Chondrocyte (in vitro differentiated cells): Measurements from ENCODE around the gene CALN1. TPM values are rescaled to one million over a fixed set of nuclear protein-coding genes. Genes with fewer than 3 reads are reported as not detected.

Experiments
- DNase-seq: peaks from one replicate; pipeline ENCODE4 v3.0.0; 2021; ENCODE audit warnings: mixed read lengths, low spot score
- H3K27ac Mint-ChIP-seq: one replicate; pipeline ENCODE4 v1.8.0; 2021; ENCODE audit warnings: mild to moderate bottlenecking, moderate library complexity, mixed read lengths; ENCODE audit not compliant: unreplicated experiment
- H3K27me3 Mint-ChIP-seq: 2 replicates; pipeline ENCODE4 v1.8.0; 2021; ENCODE audit warnings: low read depth, mixed read lengths
- H3K36me3 Mint-ChIP-seq: 2 replicates; pipeline ENCODE4 v1.8.0; 2021; ENCODE audit warnings: low read depth, mixed read lengths
- H3K4me1 Mint-ChIP-seq: 2 replicates; pipeline ENCODE4 v1.8.0; 2021; ENCODE audit warnings: low read depth, mild to moderate bottlenecking, mixed read lengths
- H3K4me3 Mint-ChIP-seq: one replicate; pipeline ENCODE4 v1.8.0; 2021; ENCODE audit warnings: mild to moderate bottlenecking, moderate library complexity, mixed read lengths; ENCODE audit not compliant: unreplicated experiment
- H3K9me3 Mint-ChIP-seq: 2 replicates; pipeline ENCODE4 v1.8.0; 2021; ENCODE audit warnings: low read depth, mixed read lengths
- total RNA-seq: library from RNA; stranded (reverse); gene quantifications from 3 replicates; pipeline ENCODE4 v1.2.1, GENCODE V29; 2021
- TF ChIP-seq, protein P1 (sequence below): fragments of 200-600 bp; sonication (generic); IDR thresholded peaks from 2 replicates; pipeline ENCODE4 v1.5.0; 2021; ENCODE audit warnings: antibody characterized with exemption, mild to moderate bottlenecking, moderate library complexity

CALN1 gene
- total RNA-seq, 1 donor from 2014 or later = not detected

DNA sequence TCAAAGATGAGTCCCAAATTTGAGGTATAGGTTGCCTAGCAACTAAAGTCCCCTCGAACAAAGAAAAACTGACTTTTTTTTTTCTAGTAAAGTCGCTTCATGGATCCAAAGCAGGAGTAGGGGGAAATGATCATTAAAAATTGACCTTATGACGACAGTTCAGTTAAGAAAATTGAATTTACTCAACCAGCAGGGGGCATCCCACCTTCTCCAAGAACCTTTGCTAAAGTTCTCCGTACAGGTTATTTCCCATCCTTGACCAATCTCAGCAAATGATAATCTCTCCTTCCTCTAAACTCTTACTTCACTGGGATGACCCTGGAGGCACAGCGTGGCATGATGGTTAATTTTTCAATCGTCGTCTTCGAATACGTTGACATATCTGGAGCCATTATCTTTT is 228.3 kb downstream of the CALN1 start:
- peaks cover 4% of the 10 kb centered on the region for H3K9me3 Mint-ChIP-seq
- TF ChIP-seq, protein P1, sequence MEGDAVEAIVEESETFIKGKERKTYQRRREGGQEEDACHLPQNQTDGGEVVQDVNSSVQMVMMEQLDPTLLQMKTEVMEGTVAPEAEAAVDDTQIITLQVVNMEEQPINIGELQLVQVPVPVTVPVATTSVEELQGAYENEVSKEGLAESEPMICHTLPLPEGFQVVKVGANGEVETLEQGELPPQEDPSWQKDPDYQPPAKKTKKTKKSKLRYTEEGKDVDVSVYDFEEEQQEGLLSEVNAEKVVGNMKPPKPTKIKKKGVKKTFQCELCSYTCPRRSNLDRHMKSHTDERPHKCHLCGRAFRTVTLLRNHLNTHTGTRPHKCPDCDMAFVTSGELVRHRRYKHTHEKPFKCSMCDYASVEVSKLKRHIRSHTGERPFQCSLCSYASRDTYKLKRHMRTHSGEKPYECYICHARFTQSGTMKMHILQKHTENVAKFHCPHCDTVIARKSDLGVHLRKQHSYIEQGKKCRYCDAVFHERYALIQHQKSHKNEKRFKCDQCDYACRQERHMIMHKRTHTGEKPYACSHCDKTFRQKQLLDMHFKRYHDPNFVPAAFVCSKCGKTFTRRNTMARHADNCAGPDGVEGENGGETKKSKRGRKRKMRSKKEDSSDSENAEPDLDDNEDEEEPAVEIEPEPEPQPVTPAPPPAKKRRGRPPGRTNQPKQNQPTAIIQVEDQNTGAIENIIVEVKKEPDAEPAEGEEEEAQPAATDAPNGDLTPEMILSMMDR = peak; percentile 59
- no peak for DNase-seq
- H3K4me3 Mint-ChIP-seq = no peak overlapping the region
- H3K27me3 Mint-ChIP-seq = peaks cover 2% of the 10 kb centered on the region
- H3K4me1 Mint-ChIP-seq = no peaks in the 10 kb centered on the region
- H3K27ac Mint-ChIP-seq = no peak overlapping the region
- no peaks in the 10 kb centered on the region for H3K36me3 Mint-ChIP-seq

DNA sequence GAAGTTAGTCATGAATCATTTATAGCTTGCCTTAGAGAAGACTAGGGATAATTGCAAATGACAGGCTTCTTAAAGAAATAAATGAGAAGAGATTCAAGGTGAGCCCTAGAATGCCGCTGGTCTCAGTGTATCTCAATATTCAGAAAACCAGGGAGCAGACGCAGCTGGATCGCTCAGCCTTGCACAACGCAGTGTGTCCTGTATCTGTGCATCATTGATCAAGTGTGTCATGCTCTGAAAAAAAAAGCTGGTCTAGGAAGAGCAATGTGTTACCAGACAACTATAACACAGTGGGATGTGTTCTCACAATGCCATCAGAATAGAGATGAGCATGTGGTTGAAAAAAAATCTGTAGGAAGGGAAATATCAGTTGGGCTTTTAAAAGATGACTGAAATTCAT is 230.1 kb downstream of the CALN1 start:
- TF ChIP-seq, protein P1 = no peak
- Mint-ChIP-seq H3K27ac (no peak overlapping the region), H3K36me3 (no peaks in the 10 kb centered on the region), H3K4me3 (no peak overlapping the region), H3K27me3 (peaks cover 4% of the 10 kb centered on the region), H3K4me1 (no peaks in the 10 kb centered on the region), H3K9me3 (peaks cover 4% of the 10 kb centered on the region)
- no peak for DNase-seq

DNA sequence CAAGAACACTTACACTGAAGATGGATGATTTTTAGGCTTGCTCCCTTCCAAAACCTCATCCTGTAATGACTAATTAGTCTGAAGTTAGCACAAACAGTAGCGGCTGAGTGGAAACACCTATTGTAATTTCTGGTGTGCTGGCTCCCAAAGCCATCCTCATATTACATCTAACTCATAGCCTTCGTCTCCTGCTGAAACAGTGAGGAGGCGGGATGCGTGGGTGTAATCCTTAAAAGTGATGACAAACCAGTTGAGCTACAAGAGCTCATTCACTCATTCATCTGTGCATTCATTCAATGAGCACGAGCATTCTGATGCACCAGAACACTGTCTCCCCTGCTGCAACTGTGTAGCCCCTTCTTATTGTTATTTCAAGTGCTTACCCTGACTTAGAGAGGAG is 235.3 kb downstream of the CALN1 start:
- H3K4me3 Mint-ChIP-seq = no peak overlapping the region
- H3K36me3 Mint-ChIP-seq = peaks cover 2% of the 10 kb centered on the region
- no peak for DNase-seq
- peaks cover 25% of the 10 kb centered on the region for H3K9me3 Mint-ChIP-seq
- no peaks in the 10 kb centered on the region for H3K4me1 Mint-ChIP-seq
- H3K27me3 Mint-ChIP-seq = peaks cover 2% of the 10 kb centered on the region
- H3K27ac Mint-ChIP-seq = no peak overlapping the region
- TF ChIP-seq, protein P1 = no peak

DNA sequence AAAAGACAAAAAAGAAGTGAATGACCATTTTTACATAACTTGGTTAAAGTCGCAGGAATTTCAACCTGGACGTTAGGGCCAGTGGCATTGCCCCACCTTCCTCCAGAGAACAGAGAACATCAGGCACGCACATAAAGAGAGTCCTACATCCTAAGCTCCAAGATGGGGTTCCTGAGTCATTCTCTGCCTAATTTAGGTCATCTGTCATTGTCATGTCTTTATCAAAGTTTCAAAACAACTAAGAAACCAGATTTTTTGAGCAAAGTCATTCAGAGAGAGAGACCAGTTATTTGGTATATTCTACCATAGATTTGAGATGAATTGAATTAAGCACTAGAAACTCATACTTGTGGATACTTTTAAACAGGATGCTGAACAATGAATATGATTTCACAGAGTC is 241.7 kb downstream of the CALN1 start:
- peaks cover 2% of the 10 kb centered on the region for H3K36me3 Mint-ChIP-seq
- H3K4me1 Mint-ChIP-seq = no peaks in the 10 kb centered on the region
- H3K27me3 Mint-ChIP-seq = no peaks in the 10 kb centered on the region
- DNase-seq = no peak
- H3K9me3 Mint-ChIP-seq = peaks cover 24% of the 10 kb centered on the region
- no peak overlapping the region for H3K4me3 Mint-ChIP-seq
- TF ChIP-seq, protein P1 = no peak
- no peak overlapping the region for H3K27ac Mint-ChIP-seq

DNA sequence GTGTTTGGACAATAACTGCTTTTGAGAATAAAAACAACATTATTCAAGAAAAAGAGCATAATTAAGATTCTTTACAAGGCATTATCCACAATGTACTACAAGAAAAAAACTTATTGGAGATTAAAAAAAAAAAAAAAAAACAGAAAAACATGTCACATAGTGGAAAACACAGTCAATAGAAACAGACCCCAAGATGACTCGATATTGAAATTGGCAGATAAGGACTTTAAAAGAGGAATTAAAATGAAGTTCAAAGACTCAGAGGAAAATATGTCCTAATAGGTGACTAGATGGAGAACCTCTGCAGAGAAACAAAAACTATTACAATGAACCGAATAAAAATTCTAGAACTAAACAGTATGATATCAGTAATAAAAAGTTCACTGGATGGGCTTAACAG is 248.9 kb downstream of the CALN1 start:
- no peak overlapping the region for H3K4me3 Mint-ChIP-seq
- DNase-seq = no peak
- TF ChIP-seq, protein P1 = no peak
- no peaks in the 10 kb centered on the region for H3K27me3 Mint-ChIP-seq
- no peak overlapping the region for H3K27ac Mint-ChIP-seq
- H3K36me3 Mint-ChIP-seq = no peaks in the 10 kb centered on the region
- H3K9me3 Mint-ChIP-seq = peaks cover 31% of the 10 kb centered on the region
- H3K4me1 Mint-ChIP-seq = no peaks in the 10 kb centered on the region
